Large intestine (tissue), 3 donors: ENCODE results near the gene NGEF. TPM values are rescaled to one million over a fixed set of nuclear protein-coding genes. Genes with fewer than 3 reads are reported as not detected.

Experiments
- DNase-seq, 2 donors: peaks; one replicate each; pipeline versions ENCODE4 v3.0.0 to v3.0.0-alpha.2; 2013
- H3K27ac ChIP-seq: one replicate; pipeline ENCODE4 v1.5.1; 2013; ENCODE audit warnings: low read length
- H3K27me3 ChIP-seq: 2 replicates; pipeline ENCODE4 v1.6.1; 2013; ENCODE audit warnings: low read length; ENCODE audit not compliant: control insufficient read depth, insufficient read depth
- H3K36me3 ChIP-seq: 2 replicates; pipeline ENCODE4 v1.6.1; 2013; ENCODE audit warnings: low read length; ENCODE audit not compliant: control insufficient read depth, insufficient read depth
- H3K4me1 ChIP-seq: one replicate; pipeline ENCODE4 v1.6.1; 2013; ENCODE audit warnings: low read length; ENCODE audit not compliant: control insufficient read depth, insufficient read depth
- H3K4me3 ChIP-seq: one replicate; pipeline ENCODE4 v1.5.1; 2013; ENCODE audit warnings: low read length
- H3K9me3 ChIP-seq: one replicate; pipeline ENCODE4 v1.6.1; 2013; ENCODE audit warnings: mild to moderate bottlenecking, low read depth, low read length, moderate library complexity; ENCODE audit not compliant: control insufficient read depth
- WGBS: methylation state at CpG from one replicate; pipeline ENCODE4 v1.1.5; 2013; ENCODE audit warnings: low lambda C conversion rate; ENCODE audit not compliant: insufficient coverage; 5-methylcytosine and 5-hydroxymethylcytosine counted together
- polyA plus RNA-seq: library from polyadenylated mRNA; unstranded; fragments of 120-200 nt; gene quantifications from one replicate; pipeline ENCODE4 v1.2.1, GENCODE V29; 2013

Gene NGEF
- polyA plus RNA-seq, 1 donor: 22.9 TPM

DNA sequence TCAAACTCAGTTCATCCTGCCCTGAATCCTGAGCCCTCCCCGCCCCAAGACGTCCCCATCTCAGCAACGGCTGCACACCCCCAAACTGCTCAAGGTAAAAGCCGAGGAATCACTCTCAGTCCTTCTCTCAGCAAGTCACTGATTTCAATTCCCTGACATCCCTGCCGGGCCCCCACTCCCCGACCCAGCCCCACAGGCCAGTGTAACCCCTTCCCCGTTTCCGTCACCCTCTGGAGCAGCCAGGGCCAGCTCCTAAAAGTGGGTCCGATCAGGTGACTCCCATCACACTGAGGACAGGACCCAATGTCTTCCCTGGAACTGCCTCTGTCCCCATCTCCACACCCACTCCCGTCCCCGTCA, 122.5 kb downstream of the NGEF start:
- Histone ChIP-seq H3K4me3 (no peak overlapping the region), H3K27me3 (no peaks in the 10 kb centered on the region), H3K9me3 (no peaks in the 10 kb centered on the region), H3K27ac (no peak overlapping the region), H3K36me3 (no peaks in the 10 kb centered on the region), H3K4me1 (peaks cover 2% of the 10 kb centered on the region)
- no CpG with 5 or more reads among the region's 11 CpGs for WGBS
- no peak for DNase-seq

GRCh38 chr2:232889876-232890401, 123.1 kb downstream of the NGEF start:
- no peaks in the 10 kb centered on the region for H3K9me3 ChIP-seq
- no peak for DNase-seq
- H3K36me3 ChIP-seq: no peaks in the 10 kb centered on the region
- H3K27ac ChIP-seq: no peak overlapping the region
- WGBS: no CpG with 5 or more reads among the region's 5 CpGs
- H3K4me3 ChIP-seq: no peak overlapping the region
- H3K27me3 ChIP-seq: no peaks in the 10 kb centered on the region
- H3K4me1 ChIP-seq: peaks cover 2% of the 10 kb centered on the region

- Histone ChIP-seq H3K9me3 (no peaks in the 10 kb centered on the region), H3K27ac (no peak overlapping the region), H3K4me1 (peaks cover 2% of the 10 kb centered on the region), H3K4me3 (no peak overlapping the region), H3K27me3 (no peaks in the 10 kb centered on the region), H3K36me3 (no peaks in the 10 kb centered on the region)
- DNase-seq: no peak
- WGBS: 90% methylated on average over 2 of the region's 14 CpGs
Measured at GRCh38 chr2:232888839-232889529, 124.1 kb downstream of the NGEF start.

DNA sequence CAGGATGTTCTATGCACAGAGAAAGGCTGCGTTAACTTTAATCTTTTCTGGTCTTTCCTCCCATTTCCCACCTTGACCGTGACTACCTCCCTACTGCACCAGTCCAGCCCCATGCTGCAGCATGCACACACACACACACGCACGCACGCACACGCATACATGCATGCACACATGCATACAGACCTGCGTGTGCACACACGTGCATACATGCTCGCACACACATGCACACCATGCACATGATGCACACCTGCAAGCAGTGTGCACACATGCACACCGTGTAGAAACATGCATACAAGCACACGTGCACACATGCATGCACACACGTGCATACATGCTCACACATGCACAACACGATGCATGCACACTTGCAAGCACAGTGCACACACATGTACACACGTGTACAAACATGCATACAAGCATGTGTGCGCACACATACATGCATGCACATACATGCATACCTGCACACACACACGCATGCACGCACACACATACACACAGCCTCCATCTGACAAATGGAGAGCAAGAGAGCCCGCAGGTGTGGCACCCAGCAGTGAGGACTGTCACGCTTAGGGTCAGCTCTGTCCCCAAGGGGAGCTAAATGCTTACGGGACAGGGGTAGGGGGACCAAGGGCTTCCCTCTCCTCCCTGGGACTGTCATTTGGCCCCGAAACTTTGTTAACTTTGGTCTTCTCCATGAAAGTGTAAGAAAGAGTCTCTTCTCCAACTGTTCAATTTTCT, 124.8 kb downstream of the NGEF start:
- no peaks in the 10 kb centered on the region for H3K9me3 ChIP-seq
- 100% methylated on average over 1 of the region's 21 CpGs for WGBS
- H3K36me3 ChIP-seq: no peaks in the 10 kb centered on the region

DNA sequence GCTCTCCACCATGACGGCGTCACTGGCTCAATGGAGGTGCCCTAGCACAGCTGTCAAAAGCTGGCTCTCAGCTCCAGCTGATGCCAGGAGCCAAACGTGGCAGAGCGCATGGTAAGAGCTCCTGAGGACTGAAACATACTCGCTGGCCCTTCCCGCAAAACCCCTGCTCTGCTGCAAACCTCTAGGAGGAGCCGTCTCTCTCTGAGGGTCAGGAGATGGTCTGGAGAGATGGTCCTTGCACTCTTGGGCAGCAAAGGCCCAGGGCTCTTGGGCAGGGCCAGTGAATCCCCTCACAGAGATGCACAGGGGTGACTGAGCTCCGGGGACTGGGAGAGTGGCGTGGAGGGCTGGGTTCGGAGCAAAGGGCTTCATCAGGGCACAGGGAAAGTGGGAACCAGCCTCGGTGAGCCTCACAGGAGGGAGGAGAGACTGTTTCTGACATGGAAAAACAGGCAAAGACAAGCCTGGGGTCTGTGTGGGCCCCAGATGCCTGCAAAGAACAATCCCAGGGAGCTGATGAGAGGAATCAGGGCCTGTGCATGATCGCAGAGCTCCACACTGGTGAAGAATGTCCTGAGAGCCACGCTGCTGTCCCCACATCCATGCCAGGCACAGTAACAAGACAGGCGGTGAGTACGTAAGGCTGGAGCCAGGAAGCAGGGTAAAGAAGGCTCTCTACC, 125.7 kb downstream of the NGEF start:
- Histone ChIP-seq H3K27ac (no peak overlapping the region), H3K27me3 (no peaks in the 10 kb centered on the region), H3K36me3 (peaks cover 3% of the 10 kb centered on the region), H3K4me3 (no peak overlapping the region), H3K9me3 (no peaks in the 10 kb centered on the region), H3K4me1 (peaks cover 2% of the 10 kb centered on the region)
- no CpG with 5 or more reads among the region's 15 CpGs for WGBS
- no peak for DNase-seq

More for the DNA sequence above, 124.8 kb downstream of the NGEF start:
- no peak overlapping the region for H3K4me3 ChIP-seq
- H3K27ac ChIP-seq: no peak overlapping the region
- H3K4me1 ChIP-seq: peaks cover 2% of the 10 kb centered on the region
- H3K27me3 ChIP-seq: no peaks in the 10 kb centered on the region
- no peak for DNase-seq

DNA sequence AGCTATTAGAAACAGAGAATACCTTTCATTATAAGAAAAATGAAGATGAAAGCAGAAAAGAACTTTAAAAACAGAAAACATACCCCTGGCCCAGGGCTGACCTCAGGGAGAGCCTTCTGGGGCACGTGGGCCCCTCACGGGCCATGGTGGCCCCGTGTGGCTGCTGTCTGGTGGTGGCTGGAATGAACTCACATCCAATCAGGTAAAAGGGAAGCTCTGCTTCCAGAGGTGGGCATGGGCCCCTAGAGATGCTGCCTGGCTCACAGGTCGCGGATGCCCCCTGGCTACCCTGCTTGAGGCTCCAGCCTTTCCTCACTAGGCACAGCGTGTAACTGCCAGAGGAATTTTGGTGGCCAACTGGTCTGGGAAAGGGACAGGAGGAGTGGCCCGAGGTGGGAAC, 126.4 kb downstream of the NGEF start:
- Histone ChIP-seq H3K36me3 (peaks cover 3% of the 10 kb centered on the region), H3K4me1 (peaks cover 2% of the 10 kb centered on the region), H3K9me3 (no peaks in the 10 kb centered on the region), H3K4me3 (no peak overlapping the region), H3K27ac (no peak overlapping the region), H3K27me3 (no peaks in the 10 kb centered on the region)
- no CpG with 5 or more reads among the region's 7 CpGs for WGBS
- DNase-seq: no peak

GRCh38 chr2:232886176-232886575, 126.9 kb downstream of the NGEF start:
- Histone ChIP-seq H3K9me3 (no peaks in the 10 kb centered on the region), H3K36me3 (peaks cover 3% of the 10 kb centered on the region), H3K27ac (no peak overlapping the region), H3K4me3 (no peak overlapping the region), H3K27me3 (no peaks in the 10 kb centered on the region), H3K4me1 (peaks cover 2% of the 10 kb centered on the region)
- 80% methylated on average over 2 of the region's 11 CpGs for WGBS
- DNase-seq: no peak

DNA sequence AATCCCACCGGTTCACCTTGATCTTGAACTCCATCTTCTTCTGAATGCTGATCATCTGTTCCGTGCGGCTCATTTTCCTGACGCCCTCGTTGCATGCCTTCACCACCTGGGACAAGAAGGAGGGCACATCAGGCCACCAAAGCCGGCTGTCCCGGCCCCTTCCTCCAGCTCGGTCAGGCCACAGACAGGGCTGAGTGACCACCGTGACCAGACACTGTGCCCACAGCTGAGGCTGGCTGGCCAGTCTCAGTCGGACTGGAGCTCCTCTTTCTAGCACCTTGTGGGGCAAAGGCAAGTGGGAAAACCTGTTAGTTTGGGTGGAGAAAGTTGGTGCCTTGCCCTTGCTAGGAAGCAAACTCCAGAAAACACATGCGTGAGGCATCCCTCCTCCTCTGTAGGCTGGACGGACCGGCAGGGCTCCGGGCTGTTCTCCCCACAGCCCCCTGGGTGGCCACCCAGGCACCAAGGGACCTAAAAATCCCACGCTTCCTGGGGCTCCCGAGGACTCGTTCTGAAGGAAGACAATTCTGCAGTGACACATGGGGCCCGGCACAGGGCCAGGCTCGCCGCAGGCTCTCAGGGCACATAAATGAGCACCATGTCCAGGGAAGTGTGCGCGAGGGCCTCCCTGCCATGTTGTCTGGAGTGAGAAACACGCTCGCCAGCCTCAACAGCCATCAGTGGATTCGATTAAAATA, 127.6 kb downstream of the NGEF start:
- H3K36me3 ChIP-seq: peaks cover 3% of the 10 kb centered on the region
- WGBS: no CpG with 5 or more reads among the region's 25 CpGs
- H3K27ac ChIP-seq: no peak overlapping the region
- H3K9me3 ChIP-seq: no peaks in the 10 kb centered on the region
- no peaks in the 10 kb centered on the region for H3K27me3 ChIP-seq
- H3K4me3 ChIP-seq: no peak overlapping the region
- H3K4me1 ChIP-seq: no peaks in the 10 kb centered on the region
- DNase-seq: no peak

DNA sequence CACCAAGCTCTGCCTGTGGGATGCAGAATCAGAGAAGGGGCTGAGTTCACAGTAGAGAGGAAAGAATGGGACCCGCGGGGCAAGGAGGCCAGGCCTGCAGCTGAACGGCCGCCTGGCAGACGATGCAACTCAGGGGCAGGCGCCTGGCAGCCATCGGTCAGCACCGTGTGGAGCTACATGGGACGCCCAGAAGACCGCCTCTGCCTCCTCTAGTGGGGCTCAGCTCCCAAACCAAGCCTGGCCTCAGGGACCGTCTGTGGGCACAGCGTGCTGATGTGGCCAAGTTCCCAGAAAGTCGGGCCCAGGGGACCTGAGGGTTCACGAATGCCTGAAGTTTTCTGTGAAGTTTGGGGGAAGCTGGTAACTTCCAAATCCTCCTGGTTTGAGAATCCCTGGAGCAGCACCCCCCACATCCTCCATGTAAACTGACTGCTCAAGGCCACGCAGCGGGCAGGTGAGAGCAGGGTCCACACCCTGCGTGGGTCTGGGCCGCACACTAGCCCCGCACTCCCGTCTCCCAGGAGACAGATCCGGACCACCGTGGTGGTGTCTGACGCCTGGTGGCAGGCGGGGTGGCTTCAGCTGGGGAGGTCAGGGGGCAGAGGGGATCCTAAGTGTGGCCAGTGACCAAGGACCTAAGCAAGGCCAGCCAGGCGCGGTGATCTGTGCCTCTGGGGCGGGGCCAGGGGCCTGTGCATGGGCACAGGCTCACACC, 128.3 kb downstream of the NGEF start:
- WGBS: no CpG with 5 or more reads among the region's 27 CpGs
- DNase-seq: no peak
- Histone ChIP-seq H3K27ac (no peak overlapping the region), H3K36me3 (peaks cover 3% of the 10 kb centered on the region), H3K27me3 (no peaks in the 10 kb centered on the region), H3K4me1 (no peaks in the 10 kb centered on the region), H3K4me3 (no peak overlapping the region), H3K9me3 (no peaks in the 10 kb centered on the region)
